Prostate gland (tissue), 2 donors: ENCODE data around the gene PRKCD.

Source experiments
- CTCF ChIP-seq, 4 experiments: fragments of 200-600 bp in 2 of 4; fragments of 450-650 bp in 2 of 4; sonication (generic) in 2 of 4; IDR thresholded peaks; 1 replicate in 3 of 4; 2 replicates in 1 of 4; pipeline ENCODE4 v1.5.1; 2016 to 2019; ENCODE audit warnings: antibody characterized with exemption in 4 of 4, mild to moderate bottlenecking in 2 of 4, moderate library complexity in 2 of 4
- POLR2A ChIP-seq: fragments of 450-650 bp; IDR thresholded peaks from one replicate; pipeline ENCODE4 v1.6.1; 2016; ENCODE audit warnings: antibody characterized with exemption, mild to moderate bottlenecking
- POLR2AphosphoS5 ChIP-seq: sonication (generic); formaldehyde crosslinking; IDR thresholded peaks from one replicate; pipeline ENCODE4 v1.6.1; 2017; ENCODE audit warnings: antibody characterized with exemption

- TF ChIP-seq CTCF (IDR thresholded peaks at IDR 0.05) (no peak), POLR2A (no peak), POLR2AphosphoS5 (no peak)
These were observed 13.7 kb upstream of the PRKCD start for GRCh38 chr3:53147151-53147902.
